PC-9 (cell line): Measurements from ENCODE around the gene CNTNAP2.

Experiments
- EZH2 ChIP-seq: fragments of 200-600 bp; sonication (generic); IDR thresholded peaks from 2 replicates; pipeline ENCODE4 v1.8.0; 2017; ENCODE audit warnings: antibody characterized with exemption, low read depth
- TF ChIP-seq, protein P1 (sequence below): fragments of 200-600 bp; sonication (generic); conservative IDR thresholded peaks from 2 replicates; pipeline ENCODE4 v1.6.1; 2017; ENCODE audit warnings: mixed run types, antibody characterized with exemption, mild to moderate bottlenecking, moderate library complexity

DNA sequence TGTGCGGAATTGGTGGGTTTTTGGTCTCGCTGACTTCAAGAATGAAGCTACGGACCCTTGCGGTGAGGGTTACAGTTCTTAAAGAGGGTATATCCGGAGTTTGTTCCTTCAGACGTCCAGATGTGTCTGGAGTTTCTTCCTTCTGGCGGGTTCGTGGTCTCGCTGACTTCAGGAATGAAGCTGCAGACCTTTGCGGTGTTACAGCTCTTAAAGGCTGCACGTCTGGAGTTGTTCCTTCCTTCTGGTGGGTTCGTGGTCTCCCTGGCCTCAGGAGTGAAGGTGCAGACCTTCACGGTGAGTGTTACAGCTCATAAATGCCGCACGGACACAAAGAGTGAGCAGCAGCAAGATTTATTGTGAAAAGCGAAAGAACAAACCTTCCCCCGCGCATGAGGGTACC, 670.7 kb downstream of the CNTNAP2 start:
- TF ChIP-seq, protein P1, sequence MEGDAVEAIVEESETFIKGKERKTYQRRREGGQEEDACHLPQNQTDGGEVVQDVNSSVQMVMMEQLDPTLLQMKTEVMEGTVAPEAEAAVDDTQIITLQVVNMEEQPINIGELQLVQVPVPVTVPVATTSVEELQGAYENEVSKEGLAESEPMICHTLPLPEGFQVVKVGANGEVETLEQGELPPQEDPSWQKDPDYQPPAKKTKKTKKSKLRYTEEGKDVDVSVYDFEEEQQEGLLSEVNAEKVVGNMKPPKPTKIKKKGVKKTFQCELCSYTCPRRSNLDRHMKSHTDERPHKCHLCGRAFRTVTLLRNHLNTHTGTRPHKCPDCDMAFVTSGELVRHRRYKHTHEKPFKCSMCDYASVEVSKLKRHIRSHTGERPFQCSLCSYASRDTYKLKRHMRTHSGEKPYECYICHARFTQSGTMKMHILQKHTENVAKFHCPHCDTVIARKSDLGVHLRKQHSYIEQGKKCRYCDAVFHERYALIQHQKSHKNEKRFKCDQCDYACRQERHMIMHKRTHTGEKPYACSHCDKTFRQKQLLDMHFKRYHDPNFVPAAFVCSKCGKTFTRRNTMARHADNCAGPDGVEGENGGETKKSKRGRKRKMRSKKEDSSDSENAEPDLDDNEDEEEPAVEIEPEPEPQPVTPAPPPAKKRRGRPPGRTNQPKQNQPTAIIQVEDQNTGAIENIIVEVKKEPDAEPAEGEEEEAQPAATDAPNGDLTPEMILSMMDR, result no peak
- TF ChIP-seq EZH2, result no peak
